ENCODE measurements around the gene TPK1.
"Not testable (repeated sequence)": the region's sequence is repeated elsewhere in the genome, so short reads cannot be mapped to it uniquely, and the experiment has no call there.

GRCh38 chr7:144574753-144575152 is 261.1 kb downstream of the TPK1 start:
- not testable (repeated sequence) for TF ChIP-seq CTCF, POLR2AphosphoS5 (IDR thresholded peaks at IDR 0.05)
